Naive thymus-derived CD4-positive, alpha-beta T cell (primary cell): ENCODE results near the gene HBA2. TPM values are rescaled to one million over a fixed set of nuclear protein-coding genes. Genes with fewer than 3 reads are reported as not detected.
"Not testable (repeated sequence)": the region's sequence is repeated elsewhere in the genome, so short reads cannot be mapped to it uniquely, and the experiment has no call there.

ENCODE experiments used
- ATAC-seq: fragments of 150-1000 bp; cut with Tn5 transposase; 2 replicates; pipeline ENCODE4 v1.10.0; 2021; ENCODE audit warnings: mild to moderate bottlenecking, moderate library complexity
- CTCF ChIA-PET: fragments of 350-600 bp; sonication (Branson Sonifier 250); formaldehyde crosslinking; loops from one replicate; lab custom pipeline; 2021; ENCODE audit warnings: antibody characterized with exemption; lab: Charles Lee
- POLR2A ChIA-PET: fragments of 350-600 bp; sonication (Branson Sonifier 250); formaldehyde crosslinking; loops from one replicate; lab custom pipeline; 2021; ENCODE audit warnings: antibody characterized with exemption, inconsistent platforms; lab: Charles Lee
- DNase-seq, 9 donors: peaks; one replicate each; pipeline versions ENCODE4 v3.0.0 to v3.0.0-alpha.2; 2020 to 2022; ENCODE audit warnings: mixed read lengths in 1 of 9
- H3K27ac ChIP-seq: one replicate; pipeline ENCODE4 v1.7.0; 2013; ENCODE audit warnings: mild to moderate bottlenecking, low read depth, low read length, moderate library complexity
- H3K27me3 ChIP-seq, 2 donors: one replicate each; pipeline ENCODE4 v1.7.0; 2013; ENCODE audit warnings: low read length in 2 of 2, mild to moderate bottlenecking in 2 of 2, moderate library complexity in 2 of 2; ENCODE audit not compliant: control insufficient read depth in 2 of 2, insufficient read depth in 2 of 2
- H3K36me3 ChIP-seq, 3 experiments: 1 replicate in 2 of 3; 2 replicates in 1 of 3; pipeline ENCODE4 v1.7.0; 2013; ENCODE audit warnings: low read length in 3 of 3, mild to moderate bottlenecking in 3 of 3, moderate library complexity in 1 of 3; ENCODE audit not compliant: insufficient read depth in 3 of 3, control insufficient read depth in 2 of 3
- H3K4me1 ChIP-seq, 2 donors: one replicate each; pipeline ENCODE4 v1.7.0; 2013; ENCODE audit warnings: low read length in 2 of 2, mild to moderate bottlenecking in 2 of 2, moderate library complexity in 1 of 2; ENCODE audit not compliant: control insufficient read depth in 2 of 2, insufficient read depth in 2 of 2
- H3K4me3 ChIP-seq: 2 replicates; pipeline ENCODE4 v1.7.0; 2013; ENCODE audit warnings: mild to moderate bottlenecking, low read length
- H3K9me3 ChIP-seq, 3 experiments: 1 replicate in 2 of 3; 2 replicates in 1 of 3; pipeline ENCODE4 v1.7.0; 2013; ENCODE audit warnings: low read length in 3 of 3; ENCODE audit not compliant: control insufficient read depth in 2 of 3
- H3K27ac Mint-ChIP-seq, 9 donors: one replicate each; pipeline ENCODE4 v1.8.0; 2020 to 2022; ENCODE audit warnings: mixed read lengths in 9 of 9, mild to moderate bottlenecking in 8 of 9, moderate library complexity in 5 of 9, inconsistent platforms in 2 of 9
- H3K27me3 Mint-ChIP-seq, 5 donors: one replicate each; pipeline ENCODE4 v1.8.0; 2021 to 2022; ENCODE audit warnings: mixed read lengths in 5 of 5, mild to moderate bottlenecking in 1 of 5
- H3K36me3 Mint-ChIP-seq, 5 donors: one replicate each; pipeline ENCODE4 v1.8.0; 2020 to 2022; ENCODE audit warnings: mixed read lengths in 5 of 5, mild to moderate bottlenecking in 3 of 5, inconsistent platforms in 1 of 5
- H3K4me1 Mint-ChIP-seq, 7 donors: one replicate each; pipeline ENCODE4 v1.8.0; 2020 to 2022; ENCODE audit warnings: mixed read lengths in 7 of 7, mild to moderate bottlenecking in 3 of 7, inconsistent platforms in 1 of 7
- H3K4me3 Mint-ChIP-seq, 10 donors: one replicate each; pipeline ENCODE4 v1.8.0; 2020 to 2022; ENCODE audit warnings: mild to moderate bottlenecking in 10 of 10, mixed read lengths in 10 of 10, moderate library complexity in 6 of 10, inconsistent platforms in 2 of 10
- H3K9me3 Mint-ChIP-seq, 11 donors: one replicate each; pipeline ENCODE4 v1.8.0; 2020 to 2022; ENCODE audit warnings: mixed read lengths in 11 of 11, mild to moderate bottlenecking in 4 of 11, inconsistent platforms in 1 of 11, moderate library complexity in 1 of 11
- intact Hi-C, 2 donors: fragments of 100-400 bp; cut with micrococcal nuclease; formaldehyde crosslinking; loops; one replicate each; pipeline ENCODE4 v1.15.1; 2023
- polyA plus RNA-seq, 2 donors: library from polyadenylated mRNA; unstranded; fragments of 300-500 nt; fragmentation: Illumina TruSeq; gene quantifications; one replicate each; pipeline ENCODE4 v1.2.3, GENCODE V29; 2021
- total RNA-seq, 6 experiments: library from RNA in 5 of 6; stranded (reverse) in 5 of 6; gene quantifications; 1 replicate in 5 of 6; 2 replicates in 1 of 6; pipeline ENCODE4 v1.2.3 and lab custom pipeline; 2021 to 2026

The HBA2 gene
- total and polyA plus RNA-seq, 7 experiments from 2014 or later, result 0.63 to 10.4 (median 0.91) TPM; not detected in 3

GRCh38 chr16:144797-145252, 27.9 kb upstream of the HBA2 start:
- DNase-seq, result no peak
- Histone ChIP-seq H3K27me3 (no peaks in the 10 kb centered on the region), H3K4me1 (no peaks in the 10 kb centered on the region), H3K4me3 (no peak overlapping the region), H3K36me3 (no peaks in the 10 kb centered on the region), H3K27ac (no peak overlapping the region), H3K9me3 (no peaks in the 10 kb centered on the region)
- Mint-ChIP-seq H3K4me3 (no peak overlapping the region), H3K9me3 (no peaks in the 10 kb centered on the region), H3K27ac (no peak overlapping the region), H3K4me1 (no peaks in the 10 kb centered on the region), H3K27me3 (peaks cover 5 to 26% (median 22%) of the 10 kb centered on the region in 5 donors), H3K36me3 (no peaks in the 10 kb centered on the region)
- no peak for ATAC-seq
- ChIA-PET POLR2A (no interaction called here), CTCF (no interaction called here)
- intact Hi-C loops, result no loop called here

- intact Hi-C loops, result no loop called here
- no peaks in the 10 kb centered on the region for H3K4me1 ChIP-seq
- Mint-ChIP-seq H3K4me3 (no peak overlapping the region), H3K27ac (no peak overlapping the region), H3K36me3 (no peaks in the 10 kb centered on the region), H3K27me3 (peaks cover 5 to 30% (median 25%) of the 10 kb centered on the region in 5 donors), H3K9me3 (no peaks in the 10 kb centered on the region), H3K4me1 (no peaks in the 10 kb centered on the region)
- H3K27ac ChIP-seq, result no peak overlapping the region
- ChIA-PET POLR2A (interaction anchor here (0.6 kb wide), 1 partner anchor 503 kb away, joined by 3 read pairs; no protein-coding TSS in a partner anchor), CTCF (no interaction called here)
- no peaks in the 10 kb centered on the region for H3K27me3 ChIP-seq
- no peak for DNase-seq
- no peak overlapping the region for H3K4me3 ChIP-seq
- ATAC-seq, result no peak
- no peaks in the 10 kb centered on the region for H3K9me3 ChIP-seq
- no peaks in the 10 kb centered on the region for H3K36me3 ChIP-seq
Measured at GRCh38 chr16:146646-147045, 26.0 kb upstream of the HBA2 start.

GRCh38 chr16:149024-149660, 23.5 kb upstream of the HBA2 start:
- Histone ChIP-seq H3K27me3 (no peaks in the 10 kb centered on the region), H3K9me3 (no peaks in the 10 kb centered on the region), H3K27ac (no peak overlapping the region), H3K36me3 (no peaks in the 10 kb centered on the region), H3K4me3 (no peak overlapping the region), H3K4me1 (no peaks in the 10 kb centered on the region)
- peaks cover 5 to 39% (median 19%) of the 10 kb centered on the region in 5 donors for H3K27me3 Mint-ChIP-seq
- H3K4me3 Mint-ChIP-seq, result no peak overlapping the region
- intact Hi-C loops, result no loop called here
- DNase-seq, result no peak
- H3K9me3 Mint-ChIP-seq, result no peaks in the 10 kb centered on the region
- CTCF ChIA-PET, result no interaction called here
- H3K27ac Mint-ChIP-seq, result peak overlapping the region in 1 of 9 donors; percentile 80
- ATAC-seq, result no peak
- H3K4me1 Mint-ChIP-seq, result no peaks in the 10 kb centered on the region
- POLR2A ChIA-PET, result no interaction called here
- H3K36me3 Mint-ChIP-seq, result no peaks in the 10 kb centered on the region

- H3K36me3 ChIP-seq, result no peaks in the 10 kb centered on the region
- H3K27ac ChIP-seq, result no peak within 1 kb of the TSS
- no peak within 1 kb of the TSS for H3K4me3 ChIP-seq
- H3K4me1 ChIP-seq, result peaks cover 0 to 5% of the 10 kb centered on the region in 2 donors
- H3K27me3 Mint-ChIP-seq, result peaks cover 18 to 50% (median 33%) of the 10 kb centered on the region in 5 donors
- peak within 1 kb of the TSS in 5 of 10 donors; percentile 25 to 60 (median 53) for H3K4me3 Mint-ChIP-seq
- POLR2A ChIA-PET, result no interaction called here
- peaks cover 5 to 8% (median 7%) of the 10 kb centered on the region in 7 donors for H3K4me1 Mint-ChIP-seq
- intact Hi-C loops, result no loop called here
- ATAC-seq (no peak), DNase-seq (no peak)
- no peaks in the 10 kb centered on the region for H3K9me3 ChIP-seq
- H3K27ac Mint-ChIP-seq, result no peak within 1 kb of the TSS
- CTCF ChIA-PET, result no interaction called here
- H3K36me3 Mint-ChIP-seq, result peaks cover 0 to 5% (median 0%) of the 10 kb centered on the region in 5 donors
- peaks cover 0 to 6% of the 10 kb centered on the region in 2 donors for H3K27me3 ChIP-seq
- no peaks in the 10 kb centered on the region for H3K9me3 Mint-ChIP-seq
Measured at GRCh38 chr16:152141-153128, 20.2 kb upstream of the HBA2 start, which contains the start of gene HBZ. Gene HBZ (plus strand): TSS chr16:152644. CDS start chr16:152910, 266 bp downstream.

- ATAC-seq, H3K27me3 ChIP-seq, H3K4me3 ChIP-seq, H3K9me3 ChIP-seq, DNase-seq, POLR2A ChIA-PET, H3K36me3 ChIP-seq, H3K9me3 Mint-ChIP-seq, H3K36me3 Mint-ChIP-seq, intact Hi-C loops, H3K4me1 Mint-ChIP-seq, CTCF ChIA-PET, H3K27ac ChIP-seq, H3K27ac Mint-ChIP-seq, H3K4me1 ChIP-seq: not testable (repeated sequence)
- Mint-ChIP-seq H3K27me3 (peaks cover 19 to 51% (median 37%) of the 10 kb centered on the region in 5 donors), H3K4me3 (peak overlapping the region in 4 of 10 donors; percentile 25 to 60 (median 46))
Measured at GRCh38 chr16:153129-153521, 19.6 kb upstream of the HBA2 start.

GRCh38 chr16:153550-154216, 19.0 kb upstream of the HBA2 start:
- intact Hi-C loops, result loop anchor here in 1 of 2 donors (1.0 kb wide), 1 partner anchor 28 kb away; no protein-coding TSS in a partner anchor
- POLR2A ChIA-PET, H3K36me3 ChIP-seq, DNase-seq, H3K27me3 ChIP-seq, ATAC-seq, H3K27ac Mint-ChIP-seq, H3K9me3 ChIP-seq, CTCF ChIA-PET, H3K36me3 Mint-ChIP-seq, H3K4me3 ChIP-seq, H3K27ac ChIP-seq, H3K4me1 Mint-ChIP-seq, H3K4me1 ChIP-seq, H3K9me3 Mint-ChIP-seq: not testable (repeated sequence)
- peak overlapping the region in 1 of 10 donors; percentile 79 for H3K4me3 Mint-ChIP-seq
- peaks cover 23 to 51% (median 36%) of the 10 kb centered on the region in 5 donors for H3K27me3 Mint-ChIP-seq
